Raji (cell line): ENCODE data around the gene INKA1.

Experiments used
- POLR2A ChIP-seq: IDR thresholded peaks from 2 replicates; pipeline ENCODE4 v1.6.1; 2011; ENCODE audit warnings: low read depth, low read length, control low read depth; ENCODE audit not compliant: insufficient read depth

INKA1 gene

DNA sequence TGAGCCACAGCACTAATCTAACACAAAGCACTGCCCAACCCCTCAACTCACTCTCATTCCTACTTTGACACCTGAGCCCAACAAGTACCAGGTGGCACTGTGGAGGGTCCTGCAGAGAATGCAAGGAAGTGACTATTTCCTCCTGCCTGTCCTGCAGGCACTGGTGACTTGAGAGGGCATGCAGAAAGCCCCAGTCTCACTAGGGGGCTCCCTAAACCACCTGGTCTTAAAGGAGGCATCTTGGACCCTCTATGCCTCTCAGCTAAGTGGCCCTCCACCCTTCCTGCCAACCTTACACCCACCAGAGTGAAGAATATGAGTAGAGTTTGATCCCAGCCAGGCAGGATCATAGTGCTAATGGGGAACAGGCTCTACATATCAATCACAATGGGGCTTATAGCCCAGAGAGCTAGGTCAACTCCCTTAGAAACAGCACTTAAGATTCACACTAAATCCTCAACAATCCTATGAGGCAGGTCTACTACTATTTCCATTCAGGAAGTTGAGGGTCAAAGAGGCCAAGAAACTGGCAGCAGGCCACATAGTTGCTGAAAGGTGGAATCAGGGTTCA is 38.1 kb downstream of the INKA1 start:
- no peak for TF ChIP-seq POLR2A

DNA sequence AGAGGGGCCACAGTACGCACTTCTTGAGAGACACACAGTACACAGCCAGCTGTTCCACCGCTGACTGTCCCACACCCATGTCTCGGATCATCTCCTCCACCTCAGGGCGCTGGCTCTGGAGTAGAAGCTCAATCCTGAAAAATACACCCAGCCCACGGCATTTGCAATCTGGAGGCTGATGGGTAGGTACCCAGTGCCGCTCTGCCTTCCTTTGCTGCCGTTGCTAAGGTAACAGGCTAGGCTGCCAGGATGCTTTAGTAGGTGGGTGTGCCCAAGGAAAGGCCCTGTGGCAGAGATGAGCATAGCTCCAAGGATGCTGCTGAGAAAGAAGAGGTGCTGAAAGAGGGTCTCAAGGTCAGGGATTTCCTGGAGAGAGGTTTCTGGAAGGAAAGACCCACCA is 38.7 kb downstream of the INKA1 start:
- TF ChIP-seq POLR2A = no peak

DNA sequence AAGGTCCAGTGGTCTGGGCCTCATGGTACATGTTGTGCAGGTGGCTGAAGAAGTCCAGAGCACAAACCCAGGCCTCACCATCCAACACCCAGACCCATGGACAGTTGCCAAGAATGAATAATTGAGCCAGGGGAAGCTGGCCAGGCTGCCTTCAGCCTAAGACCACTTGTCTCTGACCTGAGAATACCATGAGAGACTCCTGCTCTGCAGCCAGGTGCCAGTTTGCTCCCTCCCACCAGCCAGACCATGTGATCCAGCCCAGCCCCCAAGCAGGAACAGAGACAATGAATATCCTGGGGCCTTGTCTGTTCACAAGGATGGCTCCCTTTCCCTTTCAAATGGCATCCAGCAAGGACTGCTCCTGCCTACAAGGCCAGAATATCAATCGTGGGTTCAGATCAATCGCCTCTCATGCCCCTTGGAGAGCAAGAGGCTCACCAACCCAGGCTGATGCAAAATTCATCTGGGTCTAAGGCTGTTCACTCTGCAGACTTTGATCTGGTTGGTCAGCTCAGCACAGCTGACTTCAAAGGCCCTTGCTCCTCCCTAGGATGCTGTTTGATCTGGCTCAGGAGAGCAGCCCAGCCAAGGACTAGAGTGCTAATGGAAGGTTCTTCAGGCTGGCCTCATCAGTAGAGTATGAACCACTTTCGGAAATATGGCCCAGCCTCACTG is 39.9 kb downstream of the INKA1 start:
- no peak for TF ChIP-seq POLR2A

DNA sequence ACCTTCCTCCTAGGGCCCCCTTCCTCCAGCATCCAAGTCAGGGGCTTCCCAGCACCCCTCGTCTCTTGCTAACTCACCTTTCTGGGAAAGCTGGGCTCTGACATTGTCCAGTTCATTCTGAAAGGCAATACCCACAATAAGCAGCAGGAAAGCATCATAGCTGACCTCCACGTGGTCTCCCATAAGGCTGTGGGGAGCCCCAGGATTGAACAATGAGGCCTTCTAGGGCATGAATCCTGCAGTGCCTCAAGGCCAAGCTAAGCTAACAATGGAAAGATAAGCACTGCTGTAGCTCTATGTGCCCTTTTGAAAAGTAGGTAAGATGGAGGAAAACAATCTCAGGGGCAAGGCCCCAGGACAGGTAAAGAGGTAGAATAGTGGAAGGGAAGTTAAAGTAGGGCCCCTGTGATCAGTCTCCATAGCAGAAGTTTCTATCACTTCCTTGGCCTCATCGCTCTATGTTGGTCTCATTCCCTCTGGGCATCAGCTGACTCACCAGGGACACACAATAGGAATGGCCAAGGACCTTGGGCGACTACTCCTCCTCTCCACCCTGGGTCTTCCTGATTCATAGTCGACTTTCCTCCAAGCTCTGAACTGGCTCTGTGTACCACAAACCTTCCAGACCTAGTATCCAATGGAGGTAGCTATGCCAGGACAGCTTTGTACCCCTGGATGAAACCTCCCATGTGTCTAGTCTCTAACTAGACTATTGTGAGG is 41.6 kb downstream of the INKA1 start:
- no peak for TF ChIP-seq POLR2A

DNA sequence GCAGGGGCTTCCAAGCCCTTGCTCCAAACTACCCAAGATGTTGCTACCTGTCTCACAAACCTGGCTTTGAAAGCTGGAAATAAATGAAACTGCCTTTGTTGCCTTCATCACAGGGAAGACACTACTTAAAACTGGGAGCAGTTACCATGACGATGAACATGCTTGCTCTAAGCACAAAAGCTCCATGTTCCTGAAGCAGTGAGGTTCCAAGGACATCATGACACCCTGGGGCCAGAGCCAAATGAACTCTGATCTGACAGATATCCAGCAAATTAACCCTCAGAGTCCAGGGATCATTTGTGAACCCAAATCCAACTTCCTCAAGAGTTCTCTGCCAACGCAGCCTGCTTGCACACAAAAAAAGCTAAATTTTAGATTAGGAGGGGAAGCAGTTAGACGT is 42.6 kb downstream of the INKA1 start:
- TF ChIP-seq POLR2A = no peak
